K562 (cell line): ENCODE data around the gene TRUB2. TPM values are rescaled to one million over a fixed set of nuclear protein-coding genes. Genes with fewer than 3 reads are reported as not detected.

Experiments used
- BCOR ChIP-seq: fragments of 450-650 bp; IDR thresholded peaks from 2 replicates; pipeline ENCODE4 v1.6.1; 2016
- CBX2 ChIP-seq: fragments of 200-600 bp; sonication (generic); IDR thresholded peaks from one replicate; pipeline ENCODE4 v1.6.1; 2012; ENCODE audit warnings: mild to moderate bottlenecking, low read length, inconsistent platforms; ENCODE audit not compliant: insufficient read depth, poor library complexity, severe bottlenecking
- CTBP1 ChIP-seq: fragments of 450-650 bp; IDR thresholded peaks from 2 replicates; pipeline ENCODE4 v1.6.1; 2016; ENCODE audit warnings: borderline replicate concordance
- HCFC1 ChIP-seq: IDR thresholded peaks from 2 replicates; pipeline ENCODE4 v1.6.1; 2012; ENCODE audit warnings: low read depth, low read length, improper control_type of control experiment
- MBD2 ChIP-seq: sonication (generic); IDR thresholded peaks from 2 replicates; pipeline ENCODE4 v1.6.1; 2016; ENCODE audit warnings: low read depth, borderline replicate concordance
- MIER1 ChIP-seq: fragments of 450-650 bp; IDR thresholded peaks from 2 replicates; pipeline ENCODE4 v1.6.1; 2016; ENCODE audit warnings: antibody characterized with exemption, mild to moderate bottlenecking, low read depth
- MXD1 ChIP-seq: fragments of 250-450 bp; sonication (Bioruptor Pico); IDR thresholded peaks from 2 replicates; pipeline ENCODE4 v1.8.0; 2021; ENCODE audit warnings: borderline replicate concordance, mild to moderate bottlenecking, moderate library complexity; ENCODE audit not compliant: poor library complexity, severe bottlenecking
- MYC ChIP-seq, 2 experiments: fragments of 250-450 bp in 1 of 2; sonication (Bioruptor Pico) in 1 of 2; IDR thresholded peaks; 2 replicates each; pipeline versions ENCODE4 v1.5.1 to v1.6.1; 2012 to 2021; ENCODE audit warnings: low read depth in 2 of 2, borderline replicate concordance in 1 of 2, improper control_type of control experiment in 1 of 2, low read length in 1 of 2, mild to moderate bottlenecking in 1 of 2, moderate library complexity in 1 of 2
- NR2C2 ChIP-seq, 2 experiments: fragments of 200-800 bp in 1 of 2; sonication (Bioruptor generic) in 1 of 2; sonication (generic) in 1 of 2; formaldehyde crosslinking in 1 of 2; IDR thresholded peaks; 2 replicates each; pipeline versions ENCODE4 v1.6.1 to v1.8.0; 2016 to 2022; ENCODE audit warnings: mild to moderate bottlenecking in 1 of 2, missing compliant biosample characterization in 1 of 2, missing genetic modification characterization in 1 of 2, missing genetic modification reagents in 1 of 2
- PHTF2 ChIP-seq: fragments of 250-450 bp; sonication (Bioruptor Pico); IDR thresholded peaks from 2 replicates; pipeline ENCODE4 v1.5.0; 2021; ENCODE audit warnings: mild to moderate bottlenecking
- POLR2AphosphoS2 ChIP-seq: IDR thresholded peaks from 2 replicates; pipeline ENCODE4 v1.6.1; 2012; ENCODE audit warnings: low read length, improper control_type of control experiment
- RAD21 ChIP-seq, 2 experiments: fragments of 250-450 bp in 1 of 2; fragments of 450-650 bp in 1 of 2; sonication (Bioruptor Pico) in 1 of 2; formaldehyde crosslinking in 1 of 2; IDR thresholded peaks in 1 of 2; conservative IDR thresholded peaks in 1 of 2; 2 replicates each; pipeline versions ENCODE4 v1.4.0 to v1.8.0; 2020 to 2022; ENCODE audit warnings: mild to moderate bottlenecking in 2 of 2, moderate library complexity in 1 of 2
- SREBF1 ChIP-seq: fragments of 150-350 bp; IDR thresholded peaks from 2 replicates; pipeline ENCODE4 v1.6.1; 2014; ENCODE audit warnings: antibody characterized with exemption, low read depth, low read length, borderline replicate concordance
- SRSF1 ChIP-seq: fragments of 200-400 bp; formaldehyde crosslinking; IDR thresholded peaks from 2 replicates; pipeline ENCODE4 v1.6.1; 2017; ENCODE audit warnings: mild to moderate bottlenecking, low read depth, low read length, moderate library complexity
- STAG1 ChIP-seq: sonication (generic); formaldehyde crosslinking; IDR thresholded peaks from 2 replicates; pipeline ENCODE4 v1.5.0; 2020; ENCODE audit warnings: missing genetic modification reagents, borderline replicate concordance
- ZBTB34 ChIP-seq: fragments of 250-450 bp; sonication (Bioruptor Pico); IDR thresholded peaks from 2 replicates; pipeline ENCODE4 v1.8.0; 2021; ENCODE audit warnings: mild to moderate bottlenecking, moderate library complexity
- ZNF41 ChIP-seq: fragments of 250-450 bp; sonication (Bioruptor Pico); conservative IDR thresholded peaks from 2 replicates; pipeline ENCODE4 v1.4.0; 2020; ENCODE audit warnings: mild to moderate bottlenecking
- ZNF445 ChIP-seq: fragments of 250-450 bp; sonication (Bioruptor Pico); IDR thresholded peaks from 2 replicates; pipeline ENCODE4 v1.4.0; 2020; ENCODE audit warnings: low read depth, mild to moderate bottlenecking, moderate library complexity
- polyA plus RNA-seq, 8 experiments: library from polyadenylated mRNA; depleted of rRNA in 4 of 8; stranded (reverse) in 5 of 8; unstranded in 3 of 8; fragments of >200 nt; fragmentation: Nextera tagmentation in 2 of 8; fragmentation: Illumina TruSeq in 1 of 8; extraction: Ambion mirVana in 2 of 8; extraction: Trizol in 1 of 8; gene quantifications; 2 replicates each; pipeline versions ENCODE4 v1.2.1 to v1.2.3, GENCODE V29; 2011 to 2014; ENCODE audit warnings: inconsistent platforms in 1 of 8, missing spikeins in 1 of 8
- total RNA-seq, 7 experiments: library from RNA; depleted of rRNA in 6 of 7; stranded (reverse); fragments of >200 nt in 6 of 7; fragmentation: Illumina TruSeq in 2 of 7; extraction: Trizol in 2 of 7; gene quantifications; 2 replicates each; pipeline versions ENCODE4 v1.2.1 to v1.2.3, GENCODE V29; 2011 to 2021; ENCODE audit warnings: low replicate concordance in 1 of 7
- TF ChIP-seq, protein P1 (sequence below): sonication (generic); formaldehyde crosslinking; IDR thresholded peaks from 2 replicates; pipeline ENCODE4 v1.8.0; 2022; ENCODE audit warnings: mild to moderate bottlenecking, missing genetic modification reagents
- TF ChIP-seq, protein P2 (sequence below): fragments of 450-650 bp; formaldehyde crosslinking; IDR thresholded peaks from 2 replicates; pipeline ENCODE4 v1.4.0; 2022; ENCODE audit warnings: missing genetic modification characterization

Gene TRUB2
- total and polyA plus RNA-seq, 9 of the 15 experiments (the other 6 are each of a cell fraction or from before 2014, with no cell fraction given), result 9.3 to 110 (median 63.0) TPM

DNA sequence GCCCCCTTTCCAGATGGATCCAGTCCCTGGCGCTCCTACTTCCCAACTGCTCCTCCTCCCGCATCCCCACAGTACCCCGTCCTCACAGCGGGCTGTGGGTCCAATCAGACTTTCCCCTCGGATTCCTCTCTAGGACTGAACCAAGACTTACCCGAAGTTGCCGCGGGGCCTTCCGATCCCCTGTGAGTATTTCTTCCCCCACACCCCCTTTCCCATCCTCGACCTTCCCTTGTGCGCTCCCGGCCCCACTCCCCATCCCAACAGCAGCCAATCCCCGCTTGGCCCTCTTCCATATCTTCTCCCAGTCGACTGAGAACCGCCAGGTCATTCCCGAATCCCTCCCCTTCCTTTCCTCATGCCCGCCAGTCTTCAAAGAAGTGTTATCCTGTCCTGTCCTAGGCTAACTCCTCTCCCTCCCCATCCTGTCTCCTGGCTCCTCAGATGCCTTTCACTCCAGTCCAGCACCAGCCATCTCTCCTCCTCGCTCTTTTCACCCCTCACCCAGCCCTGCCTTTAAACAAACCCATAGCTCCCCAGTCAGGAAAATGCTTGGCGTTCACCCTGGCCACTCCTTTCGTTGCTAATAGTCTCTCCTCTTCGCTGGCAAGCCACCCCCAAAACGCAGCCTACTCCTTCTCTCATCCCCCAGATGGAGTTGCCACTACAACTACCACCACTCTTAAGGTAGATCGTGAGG is 45.5 kb downstream of the TRUB2 start (continued):
- TF ChIP-seq, protein P1, sequence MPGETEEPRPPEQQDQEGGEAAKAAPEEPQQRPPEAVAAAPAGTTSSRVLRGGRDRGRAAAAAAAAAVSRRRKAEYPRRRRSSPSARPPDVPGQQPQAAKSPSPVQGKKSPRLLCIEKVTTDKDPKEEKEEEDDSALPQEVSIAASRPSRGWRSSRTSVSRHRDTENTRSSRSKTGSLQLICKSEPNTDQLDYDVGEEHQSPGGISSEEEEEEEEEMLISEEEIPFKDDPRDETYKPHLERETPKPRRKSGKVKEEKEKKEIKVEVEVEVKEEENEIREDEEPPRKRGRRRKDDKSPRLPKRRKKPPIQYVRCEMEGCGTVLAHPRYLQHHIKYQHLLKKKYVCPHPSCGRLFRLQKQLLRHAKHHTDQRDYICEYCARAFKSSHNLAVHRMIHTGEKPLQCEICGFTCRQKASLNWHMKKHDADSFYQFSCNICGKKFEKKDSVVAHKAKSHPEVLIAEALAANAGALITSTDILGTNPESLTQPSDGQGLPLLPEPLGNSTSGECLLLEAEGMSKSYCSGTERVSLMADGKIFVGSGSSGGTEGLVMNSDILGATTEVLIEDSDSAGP (CRISPR knock-in tag), result no peak
- TF ChIP-seq BCOR (no peak), POLR2AphosphoS2 (no peak), CBX2 (no peak), HCFC1 (no peak), MXD1 (CRISPR knock-in tag) (no peak), SRSF1 (no peak), ZBTB34 (CRISPR knock-in tag) (no peak), MBD2 (no peak), MIER1 (no peak), SREBF1 (0 out of 2 replicates have a peak, but pooled peaks have one; percentile 31), RAD21 (CRISPR knock-in tag; conservative IDR thresholded peaks at IDR 0.05 in 1 of 2, IDR thresholded peaks at IDR 0.05 in 1 of 2) (no peak; a peak in 1 of 4 replicates), NR2C2 (CRISPR knock-in tag; IDR thresholded peaks at IDR 0.05) (no peak), NR2C2 (tag; IDR thresholded peaks at IDR 0.05) (no peak), ZNF445 (CRISPR knock-in tag) (no peak), STAG1 (CRISPR knock-in tag) (no peak), PHTF2 (CRISPR knock-in tag) (no peak), MYC (IDR thresholded peaks at IDR 0.05; ENCODE audit: low read depth, low read length) (0 out of 2 replicates have a peak, but pooled peaks have one; percentile 47), MYC (CRISPR knock-in tag; IDR thresholded peaks at IDR 0.05; ENCODE audit: borderline replicate concordance, low read depth) (no peak; the same call in 1 of the 2 replicates), CTBP1 (no peak), ZNF41 (no peak)
- TF ChIP-seq, protein P2, sequence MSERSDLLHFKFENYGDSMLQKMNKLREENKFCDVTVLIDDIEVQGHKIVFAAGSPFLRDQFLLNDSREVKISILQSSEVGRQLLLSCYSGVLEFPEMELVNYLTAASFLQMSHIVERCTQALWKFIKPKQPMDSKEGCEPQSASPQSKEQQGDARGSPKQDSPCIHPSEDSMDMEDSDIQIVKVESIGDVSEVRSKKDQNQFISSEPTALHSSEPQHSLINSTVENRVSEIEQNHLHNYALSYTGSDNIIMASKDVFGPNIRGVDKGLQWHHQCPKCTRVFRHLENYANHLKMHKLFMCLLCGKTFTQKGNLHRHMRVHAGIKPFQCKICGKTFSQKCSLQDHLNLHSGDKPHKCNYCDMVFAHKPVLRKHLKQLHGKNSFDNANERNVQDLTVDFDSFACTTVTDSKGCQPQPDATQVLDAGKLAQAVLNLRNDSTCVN (CRISPR knock-in tag), result peak; percentile 42
